ENCODE measurements around the gene SCAMP1.

Gene SCAMP1

DNA sequence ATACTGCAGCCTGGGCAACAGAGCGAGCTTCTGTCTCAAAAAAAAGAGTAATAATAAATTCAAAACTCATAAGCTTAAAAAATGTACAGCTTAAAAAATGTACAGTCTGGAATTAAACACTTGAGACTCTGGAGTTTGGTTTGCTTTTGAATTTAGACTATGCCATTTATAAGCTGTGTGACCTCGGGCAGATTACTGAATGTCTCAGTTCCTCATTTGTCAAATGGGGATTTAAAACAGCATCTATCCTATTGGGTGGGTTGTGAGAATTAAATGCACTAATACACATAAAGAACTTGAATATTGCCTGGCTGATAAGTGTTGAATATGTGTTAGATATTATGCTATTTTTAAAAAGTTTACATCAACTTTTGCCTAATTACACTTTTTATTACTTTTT lies 98.4 kb downstream of the SCAMP1 start:
- Histone ChIP-seq H3K36me3 (ENCODE audit: control insufficient read depth in 1 of 2, insufficient read depth in 2 of 2, low read depth in 1 of 2, low read length in 2 of 2) (peaks cover 2 to 20% of the 10 kb centered on the region in 2 experiments), H3K79me1 (replicated peaks; ENCODE audit: low read length, poor library complexity, severe bottlenecking) (no peaks in the 10 kb centered on the region), H3K14ac (ENCODE audit: low read length in 2 of 2) (no peak overlapping the region), H3K9me3 (ENCODE audit: control insufficient read depth, low read length) (no peaks in the 10 kb centered on the region), H2AFZ (ENCODE audit: low read depth, low read length) (no peak overlapping the region), H2BK120ac (ENCODE audit: low read depth, low read length) (no peak overlapping the region), H4K8ac (ENCODE audit: low read length) (no peak overlapping the region), H3K9ac (ENCODE audit: low read length) (no peak overlapping the region), H2BK12ac (ENCODE audit: low read length in 2 of 2) (no peak overlapping the region), H3K4me2 (ENCODE audit: low read length, poor library complexity, severe bottlenecking) (no peak overlapping the region), H3K18ac (ENCODE audit: low read depth in 1 of 2, low read length in 2 of 2) (no peak overlapping the region), H2AK5ac (ENCODE audit: low read length, severe bottlenecking) (no peak overlapping the region), H3K27ac (ENCODE audit: low read length, poor library complexity, severe bottlenecking) (no peak overlapping the region), H3K4me1 (ENCODE audit: control insufficient read depth, insufficient read depth, low read depth, low read length) (no peaks in the 10 kb centered on the region), H2BK15ac (ENCODE audit: low read depth, poor library complexity, severe bottlenecking) (no peak overlapping the region), H3K23ac (ENCODE audit: low read length in 2 of 2) (no peak overlapping the region), H3K4me3 (ENCODE audit: insufficient read depth in 1 of 2, low read depth in 1 of 2, low read length in 2 of 2) (no peak overlapping the region), H3K4ac (ENCODE audit: low read depth in 1 of 2, low read length in 2 of 2) (no peak overlapping the region), H3K27me3 (ENCODE audit: control insufficient read depth in 1 of 2, insufficient read depth in 1 of 2, low read length in 2 of 2) (no peaks in the 10 kb centered on the region), H4K91ac (ENCODE audit: low read length) (no peak overlapping the region), H2BK5ac (ENCODE audit: low read depth, low read length, poor library complexity, severe bottlenecking) (no peak overlapping the region)
- 89% methylated on average over 1 of the region's 2 CpGs for WGBS
- DNase-seq: no peak

DNA sequence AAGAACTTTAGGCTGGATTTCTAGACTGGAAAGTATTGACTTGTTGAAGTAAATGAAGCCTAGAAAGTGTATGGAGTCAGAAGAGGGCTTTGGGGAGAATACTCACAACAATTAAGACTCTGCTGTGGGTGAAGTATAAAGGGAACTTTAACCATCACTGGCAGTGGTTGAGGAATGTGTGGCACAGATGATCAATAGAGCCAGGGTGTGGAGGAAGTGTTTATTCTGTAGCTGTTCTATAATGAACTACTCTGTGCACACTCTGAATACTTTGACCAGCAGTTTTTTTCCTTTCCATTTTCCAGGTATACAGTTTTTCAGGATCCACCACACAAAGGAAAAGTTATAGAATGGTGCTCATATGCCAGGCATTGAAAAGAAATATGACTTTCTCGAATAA lies 106.7 kb downstream of the SCAMP1 start:
- Histone ChIP-seq H3K14ac (ENCODE audit: low read length in 2 of 2) (no peak overlapping the region), H3K4me2 (ENCODE audit: low read length, poor library complexity, severe bottlenecking) (no peak overlapping the region), H3K79me1 (replicated peaks; ENCODE audit: low read length, poor library complexity, severe bottlenecking) (peaks cover 6% of the 10 kb centered on the region), H2BK12ac (ENCODE audit: low read length in 2 of 2) (no peak overlapping the region), H3K9ac (ENCODE audit: low read length) (no peak overlapping the region), H3K9me3 (ENCODE audit: control insufficient read depth, low read length) (no peaks in the 10 kb centered on the region), H3K27me3 (ENCODE audit: control insufficient read depth in 1 of 2, insufficient read depth in 1 of 2, low read length in 2 of 2) (no peaks in the 10 kb centered on the region), H3K4me1 (ENCODE audit: control insufficient read depth, insufficient read depth, low read depth, low read length) (no peaks in the 10 kb centered on the region), H3K23ac (ENCODE audit: low read length in 2 of 2) (no peak overlapping the region), H2BK120ac (ENCODE audit: low read depth, low read length) (no peak overlapping the region), H2AFZ (ENCODE audit: low read depth, low read length) (no peak overlapping the region), H3K4ac (ENCODE audit: low read depth in 1 of 2, low read length in 2 of 2) (no peak overlapping the region), H3K27ac (ENCODE audit: low read length, poor library complexity, severe bottlenecking) (no peak overlapping the region), H2AK5ac (ENCODE audit: low read length, severe bottlenecking) (no peak overlapping the region), H2BK15ac (ENCODE audit: low read depth, poor library complexity, severe bottlenecking) (no peak overlapping the region), H2BK5ac (ENCODE audit: low read depth, low read length, poor library complexity, severe bottlenecking) (no peak overlapping the region), H3K36me3 (ENCODE audit: control insufficient read depth in 1 of 2, insufficient read depth in 2 of 2, low read depth in 1 of 2, low read length in 2 of 2) (peaks cover 0 to 32% of the 10 kb centered on the region in 2 experiments), H4K91ac (ENCODE audit: low read length) (no peak overlapping the region), H3K18ac (ENCODE audit: low read depth in 1 of 2, low read length in 2 of 2) (no peak overlapping the region), H4K8ac (ENCODE audit: low read length) (no peak overlapping the region), H3K4me3 (ENCODE audit: insufficient read depth in 1 of 2, low read depth in 1 of 2, low read length in 2 of 2) (no peak overlapping the region)
- DNase-seq: no peak
- no CpG with 5 or more reads among the region's 1 CpG for WGBS

DNA sequence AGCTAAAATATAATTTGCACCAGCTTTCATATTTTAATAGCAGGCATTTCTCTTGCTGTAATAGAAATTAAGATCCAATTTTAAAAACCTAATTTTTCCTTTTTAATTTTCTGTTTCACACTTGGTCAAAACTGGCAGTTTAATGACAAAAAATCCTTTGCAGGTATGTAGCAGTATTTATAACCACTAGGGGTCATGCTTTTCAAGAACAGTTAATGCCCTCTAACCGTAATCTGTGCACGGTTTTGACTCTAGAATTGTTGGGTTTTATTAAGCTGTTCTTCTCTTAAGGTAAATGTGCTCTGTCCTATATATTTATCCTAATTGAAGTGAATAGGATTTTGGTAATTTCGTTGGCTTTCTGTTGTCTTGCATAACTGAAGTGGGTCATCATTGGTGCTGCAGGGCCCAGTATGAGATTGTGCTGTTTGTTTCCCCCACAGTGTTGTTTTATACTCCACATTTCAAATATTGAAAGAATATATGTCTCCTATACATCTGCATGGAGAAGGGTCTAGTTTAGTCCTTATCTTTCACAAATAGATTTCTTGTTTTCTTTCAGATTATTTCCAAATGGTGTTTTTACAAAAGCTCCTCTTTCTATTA lies 107.4 kb downstream of the SCAMP1 start:
- 34% methylated on average over 3 of the region's 3 CpGs for WGBS
- Histone ChIP-seq H3K4me1 (ENCODE audit: control insufficient read depth, insufficient read depth, low read depth, low read length) (no peaks in the 10 kb centered on the region), H3K18ac (ENCODE audit: low read depth in 1 of 2, low read length in 2 of 2) (no peak overlapping the region), H4K8ac (ENCODE audit: low read length) (no peak overlapping the region), H3K9ac (ENCODE audit: low read length) (peak overlapping the region; percentile 50), H3K9me3 (ENCODE audit: control insufficient read depth, low read length) (no peaks in the 10 kb centered on the region), H2BK12ac (ENCODE audit: low read length in 2 of 2) (no peak overlapping the region), H3K36me3 (ENCODE audit: control insufficient read depth in 1 of 2, insufficient read depth in 2 of 2, low read depth in 1 of 2, low read length in 2 of 2) (peaks cover 0 to 28% of the 10 kb centered on the region in 2 experiments), H2AFZ (ENCODE audit: low read depth, low read length) (no peak overlapping the region), H3K4me3 (ENCODE audit: insufficient read depth in 1 of 2, low read depth in 1 of 2, low read length in 2 of 2) (no peak overlapping the region), H3K23ac (ENCODE audit: low read length in 2 of 2) (no peak overlapping the region), H3K14ac (ENCODE audit: low read length in 2 of 2) (no peak overlapping the region), H3K27ac (ENCODE audit: low read length, poor library complexity, severe bottlenecking) (no peak overlapping the region), H3K4ac (ENCODE audit: low read depth in 1 of 2, low read length in 2 of 2) (no peak overlapping the region), H2BK5ac (ENCODE audit: low read depth, low read length, poor library complexity, severe bottlenecking) (no peak overlapping the region), H3K27me3 (ENCODE audit: control insufficient read depth in 1 of 2, insufficient read depth in 1 of 2, low read length in 2 of 2) (no peaks in the 10 kb centered on the region), H2BK120ac (ENCODE audit: low read depth, low read length) (no peak overlapping the region), H3K79me1 (replicated peaks; ENCODE audit: low read length, poor library complexity, severe bottlenecking) (peaks cover 6% of the 10 kb centered on the region), H3K4me2 (ENCODE audit: low read length, poor library complexity, severe bottlenecking) (no peak overlapping the region), H4K91ac (ENCODE audit: low read length) (no peak overlapping the region), H2BK15ac (ENCODE audit: low read depth, poor library complexity, severe bottlenecking) (no peak overlapping the region), H2AK5ac (ENCODE audit: low read length, severe bottlenecking) (no peak overlapping the region)
- DNase-seq: peak; percentile 52

DNA sequence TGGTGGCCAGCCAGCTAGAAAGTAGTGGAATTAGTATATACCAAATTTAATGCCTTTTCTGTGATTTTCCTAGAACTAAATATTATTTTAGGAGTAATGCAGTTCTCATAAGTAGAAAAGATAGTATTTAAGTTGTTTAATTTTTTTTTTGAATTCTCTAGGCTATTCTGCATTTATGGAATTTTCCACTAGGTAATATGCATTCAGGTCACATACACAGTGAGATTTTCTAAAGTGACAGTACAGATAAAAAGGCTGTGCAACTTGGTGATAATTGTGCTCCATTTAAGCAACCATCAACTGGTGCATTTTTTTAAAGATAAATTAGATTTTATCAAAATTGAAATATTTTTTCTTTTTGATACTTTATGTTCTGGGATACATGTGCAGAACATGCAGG lies 111.5 kb downstream of the SCAMP1 start:
- H2BK5ac ChIP-seq (ENCODE audit: low read depth, low read length, poor library complexity, severe bottlenecking): no peak overlapping the region
- no peak overlapping the region for H3K23ac ChIP-seq (ENCODE audit: low read length in 2 of 2)
- H3K14ac ChIP-seq (ENCODE audit: low read length in 2 of 2): no peak overlapping the region
- no peaks in the 10 kb centered on the region for H3K9me3 ChIP-seq (ENCODE audit: control insufficient read depth, low read length)
- no peak overlapping the region for H2BK12ac ChIP-seq (ENCODE audit: low read length in 2 of 2)
- no peak overlapping the region for H4K91ac ChIP-seq (ENCODE audit: low read length)
- no peak overlapping the region for H3K9ac ChIP-seq (ENCODE audit: low read length)
- no peak overlapping the region for H2AFZ ChIP-seq (ENCODE audit: low read depth, low read length)
- H2AK5ac ChIP-seq (ENCODE audit: low read length, severe bottlenecking): no peak overlapping the region
- H4K8ac ChIP-seq (ENCODE audit: low read length): no peak overlapping the region
- H3K36me3 ChIP-seq (ENCODE audit: control insufficient read depth in 1 of 2, insufficient read depth in 2 of 2, low read depth in 1 of 2, low read length in 2 of 2): peaks cover 0 to 15% of the 10 kb centered on the region in 2 experiments
- no peak overlapping the region for H2BK120ac ChIP-seq (ENCODE audit: low read depth, low read length)
- H3K4me1 ChIP-seq (ENCODE audit: control insufficient read depth, insufficient read depth, low read depth, low read length): no peaks in the 10 kb centered on the region
- no peak overlapping the region for H3K4ac ChIP-seq (ENCODE audit: low read depth in 1 of 2, low read length in 2 of 2)
- no peaks in the 10 kb centered on the region for H3K27me3 ChIP-seq (ENCODE audit: control insufficient read depth in 1 of 2, insufficient read depth in 1 of 2, low read length in 2 of 2)
- no peak overlapping the region for H3K27ac ChIP-seq (ENCODE audit: low read length, poor library complexity, severe bottlenecking)
- DNase-seq: no peak
- H3K4me2 ChIP-seq (ENCODE audit: low read length, poor library complexity, severe bottlenecking): no peak overlapping the region
- H3K79me1 ChIP-seq (replicated peaks; ENCODE audit: low read length, poor library complexity, severe bottlenecking): peaks cover 4% of the 10 kb centered on the region
- H3K18ac ChIP-seq (ENCODE audit: low read depth in 1 of 2, low read length in 2 of 2): no peak overlapping the region
- no peak overlapping the region for H3K4me3 ChIP-seq (ENCODE audit: insufficient read depth in 1 of 2, low read depth in 1 of 2, low read length in 2 of 2)
- no peak overlapping the region for H2BK15ac ChIP-seq (ENCODE audit: low read depth, poor library complexity, severe bottlenecking)

All from mesenchymal stem cell (in vitro differentiated cells and primary cell).